ENCODE measurements around the gene RCOR2. TPM values are rescaled to one million over a fixed set of nuclear protein-coding genes. Genes with fewer than 3 reads are reported as not detected.
"Not testable (repeated sequence)": the region's sequence is repeated elsewhere in the genome, so short reads cannot be mapped to it uniquely, and the experiment has no call there.

RCOR2 gene
- polyA plus RNA-seq (2012; ENCODE audit: missing spikeins), result 0.40 TPM

- DNase-seq (ENCODE audit: insufficient read length) (peak; percentile 88), FAIRE-seq (peak; percentile 92)
- TF ChIP-seq TAF1 (IDR thresholded peaks at IDR 0.05; ENCODE audit: borderline replicate concordance, low read depth, low read length) (no peak), POLR2AphosphoS5 (IDR thresholded peaks at IDR 0.05; ENCODE audit: low read depth, low read length) (no peak), POLR2A (IDR thresholded peaks at IDR 0.05; ENCODE audit: low read depth, low read length) (no peak; the same call in 1 of the 2 replicates)
Observed at GRCh38 chr11:63916837-63917691, at the start of gene RCOR2. Gene RCOR2, minus strand, starts transcription at chr11:63917164. Its CDS starts 708 bp downstream, at chr11:63916456.

GRCh38 chr11:63966444-63966843 lies 49.5 kb upstream of the RCOR2 start:
- FAIRE-seq (no peak), DNase-seq (ENCODE audit: insufficient read length) (no peak)
- no peak for TF ChIP-seq POLR2AphosphoS5 (IDR thresholded peaks at IDR 0.05; ENCODE audit: low read depth, low read length)
- TF ChIP-seq POLR2A (IDR thresholded peaks at IDR 0.05; ENCODE audit: low read depth, low read length), result no peak
- TF ChIP-seq TAF1 (IDR thresholded peaks at IDR 0.05; ENCODE audit: borderline replicate concordance, low read depth, low read length), result no peak

GRCh38 chr11:63963895-63964294 lies 46.9 kb upstream of the RCOR2 start:
- FAIRE-seq; DNase-seq (ENCODE audit: insufficient read length): not testable (repeated sequence)

GRCh38 chr11:63961608-63962412 lies 44.8 kb upstream of the RCOR2 start:
- TF ChIP-seq POLR2A (IDR thresholded peaks at IDR 0.05; ENCODE audit: low read depth, low read length) (no peak), TAF1 (IDR thresholded peaks at IDR 0.05; ENCODE audit: borderline replicate concordance, low read depth, low read length) (no peak), POLR2AphosphoS5 (IDR thresholded peaks at IDR 0.05; ENCODE audit: low read depth, low read length) (no peak)
- no peak for DNase-seq (ENCODE audit: insufficient read length)
- no peak for FAIRE-seq

- DNase-seq (ENCODE audit: insufficient read length) (no peak), FAIRE-seq (no peak)
- TF ChIP-seq POLR2A (IDR thresholded peaks at IDR 0.05; ENCODE audit: low read depth, low read length) (no peak), TAF1 (IDR thresholded peaks at IDR 0.05; ENCODE audit: borderline replicate concordance, low read depth, low read length) (no peak), POLR2AphosphoS5 (IDR thresholded peaks at IDR 0.05; ENCODE audit: low read depth, low read length) (no peak)
Observed at GRCh38 chr11:63958008-63958407, 41.0 kb upstream of the RCOR2 start.

- TF ChIP-seq POLR2AphosphoS5 (IDR thresholded peaks at IDR 0.05; ENCODE audit: low read depth, low read length) (no peak), POLR2A (IDR thresholded peaks at IDR 0.05; ENCODE audit: low read depth, low read length) (no peak), TAF1 (IDR thresholded peaks at IDR 0.05; ENCODE audit: borderline replicate concordance, low read depth, low read length) (no peak)
- no peak for DNase-seq (ENCODE audit: insufficient read length)
- FAIRE-seq, result no peak
Observed at GRCh38 chr11:63952570-63952969, 35.6 kb upstream of the RCOR2 start.

- FAIRE-seq, result no peak
- TF ChIP-seq POLR2AphosphoS5 (IDR thresholded peaks at IDR 0.05; ENCODE audit: low read depth, low read length) (peak; percentile 56; the same call in 1 of the 2 replicates), TAF1 (IDR thresholded peaks at IDR 0.05; ENCODE audit: borderline replicate concordance, low read depth, low read length) (0 out of 2 replicates have a peak, but pooled peaks have one; percentile 22), POLR2A (IDR thresholded peaks at IDR 0.05; ENCODE audit: low read depth, low read length) (peak; percentile 53; the same call in 1 of the 2 replicates)
- no peak for DNase-seq (ENCODE audit: insufficient read length)
Observed at GRCh38 chr11:63951779-63952536, 35.0 kb upstream of the RCOR2 start.

- FAIRE-seq (peak; percentile 65), DNase-seq (ENCODE audit: insufficient read length) (no peak)
- TF ChIP-seq POLR2A (IDR thresholded peaks at IDR 0.05; ENCODE audit: low read depth, low read length) (no peak), TAF1 (IDR thresholded peaks at IDR 0.05; ENCODE audit: borderline replicate concordance, low read depth, low read length) (no peak), POLR2AphosphoS5 (IDR thresholded peaks at IDR 0.05; ENCODE audit: low read depth, low read length) (no peak)
Observed at GRCh38 chr11:63945477-63946163, 28.7 kb upstream of the RCOR2 start.

GRCh38 chr11:63944987-63945386 lies 28.0 kb upstream of the RCOR2 start:
- DNase-seq (ENCODE audit: insufficient read length) (no peak), FAIRE-seq (no peak)

GRCh38 chr11:63942803-63943202 lies 25.8 kb upstream of the RCOR2 start:
- TF ChIP-seq TAF1 (IDR thresholded peaks at IDR 0.05; ENCODE audit: borderline replicate concordance, low read depth, low read length), result no peak
- no peak for TF ChIP-seq POLR2A (IDR thresholded peaks at IDR 0.05; ENCODE audit: low read depth, low read length)
- no peak for TF ChIP-seq POLR2AphosphoS5 (IDR thresholded peaks at IDR 0.05; ENCODE audit: low read depth, low read length)
- FAIRE-seq (no peak), DNase-seq (ENCODE audit: insufficient read length) (no peak)

More at GRCh38 chr11:63944987-63945386, 28.0 kb upstream of the RCOR2 start:
- no peak for TF ChIP-seq POLR2AphosphoS5 (IDR thresholded peaks at IDR 0.05; ENCODE audit: low read depth, low read length)
- no peak for TF ChIP-seq POLR2A (IDR thresholded peaks at IDR 0.05; ENCODE audit: low read depth, low read length)
- TF ChIP-seq TAF1 (IDR thresholded peaks at IDR 0.05; ENCODE audit: borderline replicate concordance, low read depth, low read length), result no peak

All from GM12892 (cell line).